Mesothelial cell of epicardium (in vitro differentiated cells): ENCODE measurements around the gene FAM221A. TPM values are rescaled to one million over a fixed set of nuclear protein-coding genes. Genes with fewer than 3 reads are reported as not detected.
A peak's percentile ranks its signal among the peaks of the same experiment; 100 is the strongest.
"Not testable (repeated sequence)": the region's sequence is repeated elsewhere in the genome, so short reads cannot be mapped to it uniquely, and the experiment has no call there.

Experiments used
- DNase-seq, 2 experiments: peaks; one replicate each; pipeline ENCODE4 v3.0.0; 2021; ENCODE audit warnings: low spot score in 2 of 2; ENCODE audit not compliant: unreplicated experiment in 2 of 2
- H3K27ac Mint-ChIP-seq: 2 replicates; pipeline ENCODE4 v1.8.0; 2021; ENCODE audit warnings: mixed read lengths
- H3K27me3 Mint-ChIP-seq: 2 replicates; pipeline ENCODE4 v1.8.0; 2021; ENCODE audit warnings: low read depth, mixed read lengths
- H3K36me3 Mint-ChIP-seq: 2 replicates; pipeline ENCODE4 v1.8.0; 2021; ENCODE audit warnings: mixed read lengths
- H3K4me1 Mint-ChIP-seq: 2 replicates; pipeline ENCODE4 v1.8.0; 2021; ENCODE audit warnings: mixed read lengths
- H3K4me3 Mint-ChIP-seq: 2 replicates; pipeline ENCODE4 v1.8.0; 2021; ENCODE audit warnings: mild to moderate bottlenecking, moderate library complexity, mixed read lengths
- H3K9me3 Mint-ChIP-seq: 2 replicates; pipeline ENCODE4 v1.8.0; 2021; ENCODE audit warnings: mixed read lengths
- total RNA-seq: library from RNA; stranded (reverse); gene quantifications from 3 replicates; pipeline ENCODE4 v1.2.1, GENCODE V29; 2021
- TF ChIP-seq, protein P1 (sequence below): fragments of 200-600 bp; sonication (generic); IDR thresholded peaks from one replicate; pipeline ENCODE4 v1.5.0; 2021; ENCODE audit warnings: antibody characterized with exemption; ENCODE audit not compliant: unreplicated experiment

The FAM221A gene
- total RNA-seq, 1 donor from 2014 or later = 18.4 TPM

DNA sequence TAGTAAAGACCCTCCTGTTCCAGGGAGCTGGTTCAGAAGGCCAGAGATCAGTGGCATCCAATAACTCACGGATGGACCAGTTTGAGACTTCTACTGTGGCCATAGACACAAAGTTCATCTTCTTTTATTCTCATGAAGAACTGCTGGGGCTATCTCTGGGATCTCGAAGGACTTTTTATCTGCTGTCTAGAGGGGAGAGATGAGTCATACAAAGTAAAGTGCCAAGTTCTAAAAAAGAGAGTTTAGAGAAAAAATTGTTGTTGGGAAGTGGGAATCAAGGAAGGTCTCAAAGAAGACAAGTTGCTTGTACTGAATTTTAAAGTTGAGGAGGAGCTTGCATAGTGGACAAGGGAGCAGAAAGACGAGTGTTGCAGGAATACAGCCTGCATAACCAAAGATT, 8.0 kb upstream of the FAM221A start:
- H3K27ac Mint-ChIP-seq = no peak overlapping the region
- TF ChIP-seq, protein P1, sequence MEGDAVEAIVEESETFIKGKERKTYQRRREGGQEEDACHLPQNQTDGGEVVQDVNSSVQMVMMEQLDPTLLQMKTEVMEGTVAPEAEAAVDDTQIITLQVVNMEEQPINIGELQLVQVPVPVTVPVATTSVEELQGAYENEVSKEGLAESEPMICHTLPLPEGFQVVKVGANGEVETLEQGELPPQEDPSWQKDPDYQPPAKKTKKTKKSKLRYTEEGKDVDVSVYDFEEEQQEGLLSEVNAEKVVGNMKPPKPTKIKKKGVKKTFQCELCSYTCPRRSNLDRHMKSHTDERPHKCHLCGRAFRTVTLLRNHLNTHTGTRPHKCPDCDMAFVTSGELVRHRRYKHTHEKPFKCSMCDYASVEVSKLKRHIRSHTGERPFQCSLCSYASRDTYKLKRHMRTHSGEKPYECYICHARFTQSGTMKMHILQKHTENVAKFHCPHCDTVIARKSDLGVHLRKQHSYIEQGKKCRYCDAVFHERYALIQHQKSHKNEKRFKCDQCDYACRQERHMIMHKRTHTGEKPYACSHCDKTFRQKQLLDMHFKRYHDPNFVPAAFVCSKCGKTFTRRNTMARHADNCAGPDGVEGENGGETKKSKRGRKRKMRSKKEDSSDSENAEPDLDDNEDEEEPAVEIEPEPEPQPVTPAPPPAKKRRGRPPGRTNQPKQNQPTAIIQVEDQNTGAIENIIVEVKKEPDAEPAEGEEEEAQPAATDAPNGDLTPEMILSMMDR = no peak
- peaks cover 20% of the 10 kb centered on the region for H3K4me1 Mint-ChIP-seq
- H3K9me3 Mint-ChIP-seq = peaks cover 20% of the 10 kb centered on the region
- no peaks in the 10 kb centered on the region for H3K36me3 Mint-ChIP-seq
- DNase-seq = no peak
- H3K27me3 Mint-ChIP-seq = no peaks in the 10 kb centered on the region
- H3K4me3 Mint-ChIP-seq = no peak overlapping the region

DNA sequence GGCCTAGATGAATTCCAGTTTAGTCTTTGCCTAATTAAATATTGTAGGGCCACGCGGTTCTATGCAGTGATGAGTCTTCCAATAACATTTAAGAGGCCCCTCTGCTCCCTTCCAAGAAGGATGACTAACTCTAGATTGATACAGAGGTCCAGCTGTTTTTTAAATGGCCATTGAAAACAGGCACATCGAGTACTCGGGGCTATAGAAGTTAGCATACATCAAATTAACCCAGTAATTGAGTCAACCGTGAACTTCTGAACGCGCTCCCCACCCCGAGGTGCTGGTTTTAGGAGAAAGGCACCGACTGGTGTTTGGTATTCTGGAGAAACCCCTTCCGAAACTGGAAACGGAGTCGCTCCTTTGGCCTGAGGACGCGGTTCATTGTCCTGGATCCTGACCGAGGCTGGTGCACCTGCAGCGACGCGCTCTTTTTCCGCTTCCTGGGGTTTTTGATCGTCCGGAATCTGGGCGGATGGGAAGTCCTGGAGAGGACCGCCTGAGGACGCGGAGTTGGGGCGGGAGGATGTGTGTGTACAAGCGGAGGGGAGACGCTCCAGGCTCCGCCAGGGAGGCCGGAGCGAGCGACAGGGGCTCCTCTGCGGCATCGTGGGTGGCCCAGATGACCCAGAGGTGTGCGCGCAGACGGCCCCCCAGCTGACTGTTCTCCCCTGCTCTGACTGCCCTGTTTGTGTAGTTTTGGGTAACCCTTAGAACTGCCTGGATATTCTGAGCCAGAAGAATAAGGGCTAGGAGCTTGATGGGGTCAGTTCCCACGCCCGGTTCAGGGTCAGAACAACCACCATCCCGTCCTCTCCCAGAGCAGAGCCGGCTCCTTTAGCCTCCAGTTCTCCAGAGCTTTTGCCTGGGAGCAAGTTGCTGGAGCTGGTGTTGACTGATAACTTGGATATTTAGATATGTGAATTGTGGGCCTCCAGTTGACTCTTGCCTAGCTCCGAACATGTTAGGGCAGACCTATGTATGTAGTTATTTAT, 711 bp downstream of the FAM221A start:
- peak; percentile 40 to 58 for DNase-seq
- TF ChIP-seq, protein P1 = no peak
- H3K36me3 Mint-ChIP-seq = no peaks in the 10 kb centered on the region
- H3K27me3 Mint-ChIP-seq = no peaks in the 10 kb centered on the region
- peaks cover 4% of the 10 kb centered on the region for H3K4me1 Mint-ChIP-seq
- peak overlapping the region; percentile 94 for H3K27ac Mint-ChIP-seq
- peaks cover 7% of the 10 kb centered on the region for H3K9me3 Mint-ChIP-seq
- H3K4me3 Mint-ChIP-seq = peak overlapping the region; percentile 86

DNA sequence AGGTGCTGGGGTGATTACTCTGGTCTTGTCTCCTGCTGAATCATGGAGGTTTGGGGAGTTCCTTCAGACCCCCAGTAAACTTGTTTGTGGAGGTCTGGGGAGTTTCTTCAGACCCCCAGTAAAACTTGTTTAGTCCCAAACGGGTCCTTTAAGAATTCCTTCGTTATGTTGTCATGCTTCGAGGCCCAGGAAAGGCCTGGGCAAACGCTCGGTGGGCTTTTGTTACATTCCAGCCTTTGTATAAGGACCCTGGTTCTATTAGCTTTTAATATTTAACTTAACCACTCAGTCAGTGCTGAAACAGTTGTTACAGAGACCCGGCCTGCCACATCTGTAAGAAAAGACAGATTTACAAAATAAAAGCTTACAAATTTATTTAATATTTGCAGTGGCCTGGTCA, 4.0 kb downstream of the FAM221A start:
- H3K4me1 Mint-ChIP-seq, H3K4me3 Mint-ChIP-seq, H3K36me3 Mint-ChIP-seq, DNase-seq, H3K27me3 Mint-ChIP-seq, H3K9me3 Mint-ChIP-seq: not testable (repeated sequence)
- peak overlapping the region; percentile 25 for H3K27ac Mint-ChIP-seq

DNA sequence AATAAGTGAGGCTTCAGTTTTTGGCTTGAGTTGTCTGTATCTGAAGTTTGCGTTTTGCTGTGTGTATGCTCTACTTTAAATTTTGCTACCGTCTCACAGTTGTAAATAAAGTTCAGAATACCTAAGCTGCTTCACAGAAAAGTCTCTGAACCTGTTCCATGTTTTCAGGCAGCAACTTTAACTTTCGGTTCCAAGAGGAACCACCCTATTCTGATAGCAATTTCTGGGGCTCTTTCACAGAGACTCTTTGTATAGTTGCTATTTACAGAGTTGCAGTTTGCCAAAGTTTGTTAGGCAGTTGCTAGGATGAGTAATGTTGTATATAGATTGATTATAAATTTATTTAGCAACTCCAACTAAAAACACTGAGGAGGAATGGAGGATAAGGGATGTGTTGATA, 5.7 kb downstream of the FAM221A start:
- DNase-seq = no peak
- Mint-ChIP-seq H3K36me3 (peaks cover 7% of the 10 kb centered on the region), H3K27me3 (no peaks in the 10 kb centered on the region), H3K27ac (no peak overlapping the region), H3K9me3 (no peaks in the 10 kb centered on the region), H3K4me3 (no peak overlapping the region), H3K4me1 (peaks cover 2% of the 10 kb centered on the region)
- TF ChIP-seq, protein P1 = no peak

DNA sequence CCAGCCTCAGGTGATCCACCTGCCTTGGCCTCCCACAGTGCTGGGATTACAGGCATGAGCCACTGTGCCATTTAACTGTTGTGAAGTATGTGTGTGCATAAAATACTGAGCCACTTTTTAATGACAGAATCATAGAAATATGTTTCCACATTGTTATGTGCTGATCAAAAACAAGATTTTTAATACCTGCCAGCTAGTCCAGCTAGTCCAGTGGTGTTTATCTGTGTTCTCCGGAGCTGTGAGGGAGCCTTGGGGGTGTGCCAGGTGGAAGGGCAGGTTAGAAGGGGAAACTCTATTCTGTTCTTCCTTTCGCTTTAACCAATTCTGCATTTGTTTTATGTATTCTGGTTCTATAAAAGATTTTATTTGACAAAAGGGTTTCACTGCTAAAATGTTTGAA, 7.0 kb downstream of the FAM221A start:
- H3K27ac Mint-ChIP-seq = peak overlapping the region; percentile 64
- no peak for DNase-seq
- no peaks in the 10 kb centered on the region for H3K9me3 Mint-ChIP-seq
- H3K4me1 Mint-ChIP-seq = no peaks in the 10 kb centered on the region
- H3K27me3 Mint-ChIP-seq = no peaks in the 10 kb centered on the region
- TF ChIP-seq, protein P1 = no peak
- H3K36me3 Mint-ChIP-seq = peaks cover 9% of the 10 kb centered on the region
- no peak overlapping the region for H3K4me3 Mint-ChIP-seq

DNA sequence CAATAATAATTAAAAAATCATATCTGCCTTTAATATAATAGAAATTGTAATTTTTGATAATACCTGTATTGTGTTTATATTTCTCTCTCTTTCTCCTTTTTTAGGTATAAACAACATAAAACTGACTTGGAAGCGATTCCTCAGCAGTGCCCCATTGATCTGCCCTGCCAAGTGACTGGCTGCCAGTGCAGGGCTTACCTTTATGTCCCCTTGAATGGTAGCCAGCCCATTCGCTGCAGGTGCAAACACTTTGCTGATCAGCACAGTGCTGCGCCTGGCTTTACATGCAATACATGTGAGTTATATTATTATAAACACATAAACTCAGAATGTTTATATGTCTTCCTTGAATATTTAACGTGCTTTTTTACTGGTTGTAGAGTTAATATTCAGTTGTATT, 9.2 kb downstream of the FAM221A start:
- Mint-ChIP-seq H3K27ac (no peak overlapping the region), H3K4me1 (no peaks in the 10 kb centered on the region), H3K27me3 (no peaks in the 10 kb centered on the region), H3K4me3 (no peak overlapping the region), H3K9me3 (peaks cover 9% of the 10 kb centered on the region), H3K36me3 (peaks cover 20% of the 10 kb centered on the region)
- TF ChIP-seq, protein P1 = no peak
- DNase-seq = no peak
